PC-3 (cell line): ENCODE data around the gene TRPM7. TPM values are rescaled to one million over a fixed set of nuclear protein-coding genes. Genes with fewer than 3 reads are reported as not detected.

Source experiments
- total RNA-seq: library from RNA; depleted of rRNA; stranded (reverse); fragments of >200 nt; gene quantifications from 2 replicates; pipeline ENCODE4 v1.2.3, GENCODE V29; 2014; rRNA removed

Gene TRPM7
- total RNA-seq, 1 experiment from 2014 or later = 13.3 TPM

Other genes with a start within 250 kb of the TRPM7 start
- gene USP50, start 140.1 kb downstream of the TRPM7 start, total RNA-seq = not detected in 2 replicates
- 31.7 and 34.4 TPM in 2 replicates for gene SPPL2A, start 78.9 kb upstream of the TRPM7 start, total RNA-seq
- gene AP4E1, start 221.9 kb upstream of the TRPM7 start, total RNA-seq = 4.7 and 6.0 TPM in 2 replicates